OCI-LY7 (cell line): Measurements from ENCODE around the gene NAT10.

ENCODE experiments used
- EZH2phosphoT487 ChIP-seq: fragments of 200-600 bp; sonication (generic); IDR thresholded peaks from 2 replicates; pipeline ENCODE4 v1.6.1; 2018; ENCODE audit warnings: low read depth, borderline replicate concordance, mild to moderate bottlenecking, mixed run types, antibody characterized with exemption, low read length, moderate library complexity, mixed read lengths
- TF ChIP-seq, protein P1 (sequence below): fragments of 200-600 bp; sonication (generic); conservative IDR thresholded peaks from 2 replicates; pipeline ENCODE4 v1.5.1; 2014; ENCODE audit warnings: mild to moderate bottlenecking, antibody characterized with exemption, low read length, moderate library complexity, mixed read lengths

DNA sequence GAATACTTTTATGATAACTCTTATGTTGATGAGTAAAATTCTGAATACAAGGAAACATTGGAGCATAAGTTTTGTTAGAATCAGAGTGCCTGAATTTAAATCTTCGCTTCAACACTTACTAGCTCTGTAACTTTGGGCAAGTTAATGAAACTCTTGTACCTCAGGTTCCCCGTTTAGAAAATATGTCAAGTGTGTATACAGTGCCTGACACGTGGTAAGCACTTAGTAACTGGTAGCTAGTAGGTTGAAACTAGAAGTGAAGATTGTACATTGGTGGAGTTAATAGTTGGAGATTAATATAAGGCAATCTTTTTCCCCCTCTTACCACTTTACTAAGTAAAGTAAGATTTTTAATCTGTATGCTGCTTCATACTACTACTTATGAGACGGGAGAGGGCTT, 24.8 kb upstream of the NAT10 start:
- TF ChIP-seq, protein P1, sequence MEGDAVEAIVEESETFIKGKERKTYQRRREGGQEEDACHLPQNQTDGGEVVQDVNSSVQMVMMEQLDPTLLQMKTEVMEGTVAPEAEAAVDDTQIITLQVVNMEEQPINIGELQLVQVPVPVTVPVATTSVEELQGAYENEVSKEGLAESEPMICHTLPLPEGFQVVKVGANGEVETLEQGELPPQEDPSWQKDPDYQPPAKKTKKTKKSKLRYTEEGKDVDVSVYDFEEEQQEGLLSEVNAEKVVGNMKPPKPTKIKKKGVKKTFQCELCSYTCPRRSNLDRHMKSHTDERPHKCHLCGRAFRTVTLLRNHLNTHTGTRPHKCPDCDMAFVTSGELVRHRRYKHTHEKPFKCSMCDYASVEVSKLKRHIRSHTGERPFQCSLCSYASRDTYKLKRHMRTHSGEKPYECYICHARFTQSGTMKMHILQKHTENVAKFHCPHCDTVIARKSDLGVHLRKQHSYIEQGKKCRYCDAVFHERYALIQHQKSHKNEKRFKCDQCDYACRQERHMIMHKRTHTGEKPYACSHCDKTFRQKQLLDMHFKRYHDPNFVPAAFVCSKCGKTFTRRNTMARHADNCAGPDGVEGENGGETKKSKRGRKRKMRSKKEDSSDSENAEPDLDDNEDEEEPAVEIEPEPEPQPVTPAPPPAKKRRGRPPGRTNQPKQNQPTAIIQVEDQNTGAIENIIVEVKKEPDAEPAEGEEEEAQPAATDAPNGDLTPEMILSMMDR = no peak
- TF ChIP-seq EZH2phosphoT487 = no peak
